Transverse colon (tissue), 4 donors: ENCODE results near the gene CORO2B. TPM values are rescaled to one million over a fixed set of nuclear protein-coding genes. Genes with fewer than 3 reads are reported as not detected.

ENCODE experiments used
- DNase-seq: peaks from one replicate; pipeline ENCODE4 v3.0.0-alpha.2; 2019
- H3K27ac ChIP-seq, 4 donors: fragments of 200-600 bp; sonication (generic); 2 replicates each; pipeline ENCODE4 v1.5.1; 2016 to 2018; ENCODE audit warnings: inconsistent platforms in 4 of 4
- H3K27me3 ChIP-seq: fragments of 200-600 bp; sonication (generic); 2 replicates; pipeline ENCODE4 v1.5.1; 2017; ENCODE audit warnings: inconsistent platforms
- H3K36me3 ChIP-seq, 4 donors: fragments of 200-600 bp; sonication (generic); 2 replicates each; pipeline ENCODE4 v1.5.1; 2017 to 2019; ENCODE audit warnings: inconsistent platforms in 4 of 4
- H3K4me1 ChIP-seq, 4 donors: fragments of 200-600 bp; sonication (generic); 2 replicates each; pipeline ENCODE4 v1.5.1; 2017 to 2020; ENCODE audit warnings: inconsistent platforms in 4 of 4
- H3K4me3 ChIP-seq, 4 donors: fragments of 200-600 bp; sonication (generic); 1 replicate in 1 of 4; 2 replicates in 3 of 4; pipeline versions ENCODE4 v1.5.1 to v1.6.1; 2017 to 2019; ENCODE audit warnings: inconsistent platforms in 4 of 4
- H3K9me3 ChIP-seq, 2 donors: fragments of 200-600 bp; sonication (generic); 2 replicates each; pipeline ENCODE4 v1.5.1; 2017 to 2019; ENCODE audit warnings: inconsistent platforms in 2 of 2
- EP300 ChIP-seq: sonication (generic); formaldehyde crosslinking; IDR thresholded peaks from one replicate; pipeline ENCODE4 v1.6.1; 2017; ENCODE audit warnings: antibody characterized with exemption, low read depth
- POLR2A ChIP-seq: fragments of 450-650 bp; IDR thresholded peaks from one replicate; pipeline ENCODE4 v1.6.1; 2016; ENCODE audit warnings: antibody characterized with exemption, mild to moderate bottlenecking, moderate library complexity
- POLR2AphosphoS5 ChIP-seq, 3 donors: sonication (generic); formaldehyde crosslinking; IDR thresholded peaks; one replicate each; pipeline ENCODE4 v1.6.1; 2016; ENCODE audit warnings: antibody characterized with exemption in 3 of 3
- WGBS, 2 donors: methylation state at CpG; one replicate each; pipeline ENCODE4 v1.1.5; 2018; ENCODE audit warnings: low coverage in 1 of 2; 5-methylcytosine and 5-hydroxymethylcytosine counted together
- in situ Hi-C, 4 donors: fragments of 200-750 bp; cut with MboI; loops; one replicate each; pipeline versions ENCODE4 v1.15.0 to v1.15.1; 2017; ENCODE audit warnings: low sequenced_read_pairs in 3 of 4, low pct_ligation_motif_present in 1 of 4, low pct_unique_long_range_greater_than_20kb in 1 of 4
- intact Hi-C: fragments of 100-400 bp; cut with DNase I; formaldehyde crosslinking; loops from one replicate; pipeline ENCODE4 v1.15.1; 2023; ENCODE audit warnings: low total_unique reads
- total RNA-seq, 4 donors: library from RNA; depleted of rRNA; stranded (reverse); fragments of >200 nt; gene quantifications; one replicate each; pipeline ENCODE4 v1.1.0, GENCODE V29; 2016
- TF ChIP-seq, protein P1 (sequence below), 5 experiments: fragments of 200-600 bp in 3 of 5; fragments of 450-650 bp in 2 of 5; sonication (generic) in 3 of 5; IDR thresholded peaks; 1 replicate in 2 of 5; 2 replicates in 3 of 5; pipeline ENCODE4 v1.5.1; 2016 to 2017; ENCODE audit warnings: antibody characterized with exemption in 5 of 5, inconsistent platforms in 3 of 5, mild to moderate bottlenecking in 2 of 5, moderate library complexity in 1 of 5

CORO2B gene
- total RNA-seq, 4 donors from 2014 or later: 0.40 to 2.2 (median 2.0) TPM

- peaks cover 76% of the 10 kb centered on the region for H3K27me3 ChIP-seq
- in situ Hi-C loops: no loop called here
- 73 to 83% methylated on average over 2 to 5 of the region's 5 CpGs for WGBS, 2 donors
Observed at GRCh38 chr15:68576235-68576892, 2.4 kb upstream of the CORO2B start.

GRCh38 chr15:68578175-68578979, 416 bp upstream of the CORO2B start:
- no peaks in the 10 kb centered on the region for H3K36me3 ChIP-seq
- in situ Hi-C loops: no loop called here
- no peaks in the 10 kb centered on the region for H3K9me3 ChIP-seq
- TF ChIP-seq, protein P1, sequence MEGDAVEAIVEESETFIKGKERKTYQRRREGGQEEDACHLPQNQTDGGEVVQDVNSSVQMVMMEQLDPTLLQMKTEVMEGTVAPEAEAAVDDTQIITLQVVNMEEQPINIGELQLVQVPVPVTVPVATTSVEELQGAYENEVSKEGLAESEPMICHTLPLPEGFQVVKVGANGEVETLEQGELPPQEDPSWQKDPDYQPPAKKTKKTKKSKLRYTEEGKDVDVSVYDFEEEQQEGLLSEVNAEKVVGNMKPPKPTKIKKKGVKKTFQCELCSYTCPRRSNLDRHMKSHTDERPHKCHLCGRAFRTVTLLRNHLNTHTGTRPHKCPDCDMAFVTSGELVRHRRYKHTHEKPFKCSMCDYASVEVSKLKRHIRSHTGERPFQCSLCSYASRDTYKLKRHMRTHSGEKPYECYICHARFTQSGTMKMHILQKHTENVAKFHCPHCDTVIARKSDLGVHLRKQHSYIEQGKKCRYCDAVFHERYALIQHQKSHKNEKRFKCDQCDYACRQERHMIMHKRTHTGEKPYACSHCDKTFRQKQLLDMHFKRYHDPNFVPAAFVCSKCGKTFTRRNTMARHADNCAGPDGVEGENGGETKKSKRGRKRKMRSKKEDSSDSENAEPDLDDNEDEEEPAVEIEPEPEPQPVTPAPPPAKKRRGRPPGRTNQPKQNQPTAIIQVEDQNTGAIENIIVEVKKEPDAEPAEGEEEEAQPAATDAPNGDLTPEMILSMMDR (IDR thresholded peaks at IDR 0.05): peak in 3 of 5 experiments; percentile 16 to 36 (median 23)
- no peak for TF ChIP-seq POLR2AphosphoS5 (IDR thresholded peaks at IDR 0.05)
- TF ChIP-seq POLR2A: no peak
- no peak for TF ChIP-seq EP300
- peak overlapping the region; percentile 28 to 57 (median 46) for H3K4me3 ChIP-seq
- WGBS, 2 donors: 0% methylated on average over 64 of the region's 79 CpGs; no CpG with 5 or more reads in 1 of the 2 donors
- peaks cover 0 to 17% (median 12%) of the 10 kb centered on the region in 4 donors for H3K4me1 ChIP-seq
- intact Hi-C loops: loop anchor here (1.0 kb wide), 1 partner anchor 96 kb away; no protein-coding TSS in a partner anchor
- peak; percentile 55 for DNase-seq
- peak overlapping the region; percentile 39 to 64 (median 51) for H3K27ac ChIP-seq
- H3K27me3 ChIP-seq: peaks cover 70% of the 10 kb centered on the region

More at GRCh38 chr15:68576235-68576892, 2.4 kb upstream of the CORO2B start:
- Histone ChIP-seq H3K36me3 (no peaks in the 10 kb centered on the region), H3K4me3 (no peak overlapping the region), H3K9me3 (no peaks in the 10 kb centered on the region), H3K4me1 (peaks cover 0 to 17% (median 12%) of the 10 kb centered on the region in 4 donors), H3K27ac (no peak overlapping the region)
- no peak for DNase-seq
- intact Hi-C loops: no loop called here
- TF ChIP-seq POLR2AphosphoS5 (IDR thresholded peaks at IDR 0.05) (no peak), EP300 (no peak), POLR2A (no peak)
- TF ChIP-seq, protein P1 (IDR thresholded peaks at IDR 0.05): no peak

DNA sequence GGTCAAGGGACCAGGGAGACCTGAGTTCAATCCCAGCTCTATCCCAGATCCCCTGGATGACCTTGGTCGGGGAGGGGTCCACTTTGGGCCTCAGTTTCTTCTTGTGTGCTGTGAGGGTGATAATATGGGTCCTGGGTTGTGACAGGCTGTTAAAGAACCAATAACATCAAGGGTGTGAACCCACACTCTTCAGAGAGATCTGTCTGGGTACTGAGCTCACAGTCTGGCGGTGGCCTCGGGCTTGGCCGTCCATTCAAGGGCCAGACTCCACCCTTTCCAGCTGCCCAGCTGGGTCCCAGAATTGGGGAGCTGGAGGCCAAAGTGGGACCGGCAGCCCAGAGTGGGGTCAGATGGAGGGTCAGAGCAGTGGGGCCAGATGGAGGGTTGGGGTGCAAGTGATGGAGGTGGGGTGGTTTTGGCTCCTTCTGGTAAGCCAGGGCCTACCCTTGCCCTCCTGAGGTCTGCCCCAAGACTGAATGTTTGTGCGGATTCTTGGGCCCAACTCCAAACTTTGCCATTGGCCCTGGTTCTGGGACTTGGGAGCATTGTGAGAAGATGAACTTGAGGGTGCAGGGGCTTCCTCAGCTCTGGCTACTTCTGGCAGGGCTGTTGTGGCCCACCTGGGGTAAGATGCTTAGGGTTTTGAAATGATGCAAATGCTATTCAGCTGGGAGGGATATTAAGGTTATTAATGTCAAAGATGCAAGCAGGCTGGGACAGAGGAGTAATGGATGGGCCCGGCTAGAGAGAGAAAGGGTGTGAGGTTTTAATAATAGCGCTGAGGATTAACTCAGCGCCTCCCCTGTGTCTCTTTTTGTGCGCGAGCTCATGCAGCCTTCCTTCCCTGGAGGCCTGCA, 1.5 kb downstream of the CORO2B start:
- H3K4me3 ChIP-seq: no peak overlapping the region
- H3K27me3 ChIP-seq: peaks cover 55% of the 10 kb centered on the region
- no peak for DNase-seq
- no peaks in the 10 kb centered on the region for H3K9me3 ChIP-seq
- peaks cover 0 to 19% (median 12%) of the 10 kb centered on the region in 4 donors for H3K4me1 ChIP-seq
- in situ Hi-C loops (no loop called here), intact Hi-C loops (no loop called here)
- no peaks in the 10 kb centered on the region for H3K36me3 ChIP-seq
- peak overlapping the region; percentile 2 to 52 (median 31) for H3K27ac ChIP-seq
- TF ChIP-seq, protein P1 (IDR thresholded peaks at IDR 0.05): no peak
- TF ChIP-seq POLR2AphosphoS5 (IDR thresholded peaks at IDR 0.05) (no peak), POLR2A (no peak), EP300 (no peak)
- WGBS, 2 donors: 78% methylated on average over 11 of the region's 11 CpGs; no CpG with 5 or more reads in 1 of the 2 donors
